Skeletal muscle satellite cell (primary cell): ENCODE data around the gene DHRS12.

ENCODE experiments used
- H3K27me3 ChIP-seq: 2 replicates; pipeline ENCODE4 v1.7.0; 2013; ENCODE audit warnings: low read length; ENCODE audit not compliant: control insufficient read depth, insufficient read depth
- H3K36me3 ChIP-seq: 2 replicates; pipeline ENCODE4 v1.7.0; 2013; ENCODE audit warnings: mild to moderate bottlenecking, control low read depth, low read length; ENCODE audit not compliant: insufficient read depth
- H3K4me1 ChIP-seq: 2 replicates; pipeline ENCODE4 v1.7.0; 2013; ENCODE audit warnings: low read length; ENCODE audit not compliant: control insufficient read depth, insufficient read depth
- H3K4me2 ChIP-seq: 2 replicates; pipeline ENCODE4 v1.7.0; 2013; ENCODE audit warnings: mild to moderate bottlenecking, low read length
- H3K4me3 ChIP-seq: 2 replicates; pipeline ENCODE4 v1.7.0; 2013; ENCODE audit warnings: low read length
- H3K9ac ChIP-seq: 2 replicates; pipeline ENCODE4 v1.7.0; 2013; ENCODE audit warnings: mild to moderate bottlenecking, low read depth, low read length, moderate library complexity
- H3K9me3 ChIP-seq: replicated peaks from 2 replicates; pipeline ENCODE4 v1.7.0; 2013; ENCODE audit warnings: mild to moderate bottlenecking, control low read depth, low read length

The DHRS12 gene

DNA sequence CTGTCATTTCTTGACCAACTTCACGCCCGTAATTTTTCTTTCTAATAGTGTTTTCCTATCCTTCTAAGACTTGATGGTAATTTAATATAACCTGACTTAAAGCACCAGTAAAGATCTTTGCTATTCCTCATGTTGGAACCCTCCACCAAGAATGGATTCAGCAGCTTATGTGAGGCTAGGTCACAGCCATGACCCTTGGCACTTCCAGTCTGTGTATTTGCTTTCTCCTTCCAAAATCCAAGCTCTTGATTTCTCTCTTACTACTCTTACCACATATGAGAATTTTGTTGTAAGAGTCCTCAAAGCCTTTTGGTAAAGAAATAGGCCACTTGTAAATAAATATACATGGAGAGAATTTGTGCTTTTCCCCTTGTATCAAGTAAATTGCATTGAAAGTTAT is 61.4 kb downstream of the DHRS12 start:
- Histone ChIP-seq H3K4me1 (peaks cover 23% of the 10 kb centered on the region), H3K4me3 (no peak overlapping the region), H3K9ac (no peak overlapping the region), H3K27me3 (no peaks in the 10 kb centered on the region), H3K36me3 (peaks cover 67% of the 10 kb centered on the region), H3K4me2 (no peak overlapping the region), H3K9me3 (peaks cover 2% of the 10 kb centered on the region)

GRCh38 chr13:51742031-51742430 is 61.9 kb downstream of the DHRS12 start:
- no peaks in the 10 kb centered on the region for H3K9me3 ChIP-seq
- no peaks in the 10 kb centered on the region for H3K27me3 ChIP-seq
- no peak overlapping the region for H3K4me3 ChIP-seq
- H3K9ac ChIP-seq, result no peak overlapping the region
- peaks cover 63% of the 10 kb centered on the region for H3K36me3 ChIP-seq
- no peak overlapping the region for H3K4me2 ChIP-seq
- peaks cover 23% of the 10 kb centered on the region for H3K4me1 ChIP-seq

DNA sequence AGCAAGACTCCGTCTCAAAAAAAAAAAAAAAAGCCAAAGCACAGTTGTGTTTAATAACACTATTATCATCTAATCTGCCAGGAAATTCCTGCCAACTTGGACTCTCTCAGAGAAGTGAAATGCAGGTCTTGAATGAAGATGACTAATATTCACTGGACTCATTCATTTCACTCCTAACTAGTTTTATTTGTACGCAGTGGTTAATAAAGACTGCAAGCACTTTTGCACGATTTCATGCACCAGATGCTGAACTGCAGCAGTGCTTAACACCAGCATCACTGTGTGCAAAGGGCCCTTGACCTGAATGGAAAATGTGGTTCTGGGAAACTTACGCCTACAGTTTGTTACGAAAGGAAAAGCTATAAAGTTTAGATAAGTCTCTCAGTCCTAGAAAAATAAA is 63.3 kb downstream of the DHRS12 start:
- no peaks in the 10 kb centered on the region for H3K27me3 ChIP-seq

GRCh38 chr13:51739027-51739764 is 64.8 kb downstream of the DHRS12 start:
- H3K4me2 ChIP-seq, result no peak overlapping the region
- H3K4me1 ChIP-seq, result peaks cover 32% of the 10 kb centered on the region
- no peaks in the 10 kb centered on the region for H3K27me3 ChIP-seq
- no peak overlapping the region for H3K4me3 ChIP-seq
- H3K36me3 ChIP-seq, result peaks cover 62% of the 10 kb centered on the region
- H3K9ac ChIP-seq, result no peak overlapping the region
- H3K9me3 ChIP-seq, result no peaks in the 10 kb centered on the region

More for the DNA sequence above, 63.3 kb downstream of the DHRS12 start:
- H3K9ac ChIP-seq, result no peak overlapping the region
- no peaks in the 10 kb centered on the region for H3K9me3 ChIP-seq
- no peak overlapping the region for H3K4me2 ChIP-seq
- H3K4me1 ChIP-seq, result peaks cover 23% of the 10 kb centered on the region
- no peak overlapping the region for H3K4me3 ChIP-seq
- H3K36me3 ChIP-seq, result peaks cover 62% of the 10 kb centered on the region

GRCh38 chr13:51738226-51738905 is 65.6 kb downstream of the DHRS12 start:
- H3K9me3 ChIP-seq, result no peaks in the 10 kb centered on the region
- no peaks in the 10 kb centered on the region for H3K27me3 ChIP-seq
- H3K4me2 ChIP-seq, result no peak overlapping the region
- peaks cover 36% of the 10 kb centered on the region for H3K4me1 ChIP-seq
- no peak overlapping the region for H3K9ac ChIP-seq
- H3K36me3 ChIP-seq, result peaks cover 53% of the 10 kb centered on the region
- no peak overlapping the region for H3K4me3 ChIP-seq

DNA sequence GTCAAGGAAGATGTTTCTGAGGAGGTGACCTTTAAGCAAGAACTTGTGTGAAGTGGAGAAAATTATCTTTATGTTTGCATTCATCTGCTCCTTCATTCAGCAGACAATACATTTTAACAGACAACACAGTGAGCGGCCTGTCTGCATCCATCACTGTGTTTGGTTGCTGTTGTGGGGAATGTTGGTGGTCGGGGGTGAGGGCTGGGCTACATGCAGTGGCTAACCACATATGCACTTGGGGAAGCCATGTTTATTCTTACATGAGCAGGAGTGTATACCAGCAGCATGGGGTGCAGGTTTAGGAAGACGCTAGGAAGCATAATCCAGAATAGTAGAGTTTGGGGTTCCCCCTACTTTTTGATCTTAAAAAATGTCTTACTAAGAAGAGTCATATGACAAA is 66.4 kb downstream of the DHRS12 start:
- Histone ChIP-seq H3K36me3 (peaks cover 50% of the 10 kb centered on the region), H3K9ac (no peak overlapping the region), H3K4me2 (no peak overlapping the region), H3K4me1 (peaks cover 36% of the 10 kb centered on the region), H3K27me3 (no peaks in the 10 kb centered on the region), H3K9me3 (no peaks in the 10 kb centered on the region), H3K4me3 (no peak overlapping the region)

GRCh38 chr13:51734786-51735185 is 69.2 kb downstream of the DHRS12 start:
- H3K4me3 ChIP-seq, result no peak overlapping the region
- no peak overlapping the region for H3K4me2 ChIP-seq
- no peaks in the 10 kb centered on the region for H3K9me3 ChIP-seq
- peaks cover 43% of the 10 kb centered on the region for H3K4me1 ChIP-seq
- H3K36me3 ChIP-seq, result peaks cover 37% of the 10 kb centered on the region
- no peaks in the 10 kb centered on the region for H3K27me3 ChIP-seq
- H3K9ac ChIP-seq, result no peak overlapping the region

- H3K36me3 ChIP-seq, result peaks cover 30% of the 10 kb centered on the region
These were observed 70.3 kb downstream of the DHRS12 start for GRCh38 chr13:51733374-51734298.

GRCh38 chr13:51731759-51732158 is 72.2 kb downstream of the DHRS12 start:
- Histone ChIP-seq H3K27me3 (no peaks in the 10 kb centered on the region), H3K9ac (peak overlapping the region; percentile 77), H3K4me1 (peaks cover 62% of the 10 kb centered on the region), H3K9me3 (no peaks in the 10 kb centered on the region), H3K36me3 (peaks cover 33% of the 10 kb centered on the region), H3K4me2 (peak overlapping the region; percentile 10), H3K4me3 (no peak overlapping the region)

More at GRCh38 chr13:51733374-51734298, 70.3 kb downstream of the DHRS12 start:
- no peaks in the 10 kb centered on the region for H3K9me3 ChIP-seq
- peaks cover 44% of the 10 kb centered on the region for H3K4me1 ChIP-seq
- H3K4me2 ChIP-seq, result no peak overlapping the region
- no peak overlapping the region for H3K4me3 ChIP-seq
- H3K27me3 ChIP-seq, result no peaks in the 10 kb centered on the region
- no peak overlapping the region for H3K9ac ChIP-seq

DNA sequence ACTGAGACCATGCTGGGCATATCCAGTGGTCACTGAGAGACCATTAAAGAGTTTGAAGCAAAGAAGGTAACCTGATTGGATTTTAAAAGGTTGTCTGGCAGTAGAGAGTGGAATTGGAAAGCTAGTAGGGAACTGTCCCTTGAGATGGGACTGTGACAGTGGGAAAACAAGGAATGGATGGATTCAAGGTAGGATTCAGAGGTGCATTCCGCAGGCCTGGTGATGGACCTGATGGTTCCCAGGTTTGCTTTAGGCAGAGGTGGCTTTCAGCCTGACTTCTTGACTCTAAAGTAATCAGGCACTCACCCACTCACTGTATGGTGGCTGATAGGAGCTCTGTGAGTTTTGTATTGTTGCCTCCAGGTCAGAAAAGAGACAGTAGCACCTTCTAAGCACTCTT is 73.0 kb downstream of the DHRS12 start:
- Histone ChIP-seq H3K4me3 (peak overlapping the region; percentile 47), H3K4me2 (peak overlapping the region; percentile 79), H3K36me3 (peaks cover 33% of the 10 kb centered on the region), H3K4me1 (peaks cover 71% of the 10 kb centered on the region), H3K27me3 (no peaks in the 10 kb centered on the region), H3K9ac (peak overlapping the region; percentile 77), H3K9me3 (no peaks in the 10 kb centered on the region)

DNA sequence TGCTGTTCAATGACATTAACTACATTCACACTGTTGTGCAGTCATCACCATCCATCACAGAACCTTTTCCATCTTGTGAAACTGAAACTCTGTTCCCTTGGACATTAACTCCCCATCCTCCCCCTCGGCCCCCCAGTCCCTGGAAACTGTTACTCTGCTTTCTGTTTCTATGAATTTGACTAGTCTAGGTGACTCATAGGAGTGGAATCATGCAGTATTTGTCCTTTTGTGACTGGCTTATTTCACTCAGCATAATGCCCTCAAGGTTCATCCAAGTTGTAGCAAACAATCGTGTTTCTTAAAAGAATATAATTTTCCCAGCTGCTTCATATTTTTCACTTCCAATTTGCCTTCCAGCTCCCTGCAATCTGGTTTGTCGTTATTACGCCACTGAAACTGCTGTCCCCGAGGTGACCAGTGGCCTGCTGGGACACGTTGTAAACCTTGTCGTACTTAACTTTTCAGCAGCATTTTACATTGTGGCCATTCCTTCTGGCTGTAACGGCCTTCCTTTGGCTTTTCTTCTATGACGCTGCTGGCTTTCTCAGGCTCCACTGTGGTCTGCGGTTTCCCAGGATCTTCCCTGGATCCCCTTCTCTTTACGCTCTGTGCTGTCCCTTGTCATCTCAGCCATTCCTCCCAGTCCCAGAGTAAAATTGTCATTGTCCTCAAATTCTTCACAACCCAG is 74.0 kb downstream of the DHRS12 start:
- Histone ChIP-seq H3K9ac (peak overlapping the region; percentile 77), H3K36me3 (peaks cover 26% of the 10 kb centered on the region), H3K4me3 (peak overlapping the region; percentile 47), H3K9me3 (no peaks in the 10 kb centered on the region), H3K27me3 (no peaks in the 10 kb centered on the region), H3K4me2 (peak overlapping the region; percentile 79), H3K4me1 (peaks cover 68% of the 10 kb centered on the region)
